Kidney (tissue), 14 donors: ENCODE results near the gene KCNH4. TPM values are rescaled to one million over a fixed set of nuclear protein-coding genes. Genes with fewer than 3 reads are reported as not detected.

Experiments
- DNase-seq, 5 donors: peaks; one replicate each; pipeline ENCODE4 v3.0.0-alpha.2; 2013 to 2020
- FAIRE-seq: peaks from 2 replicates; lab custom pipeline; 2012; peaks lifted over from hg19 to GRCh38; lab: Jason Lieb, UNC
- H3K27ac ChIP-seq, 2 donors: one replicate each; pipeline ENCODE4 v1.7.0; 2013; ENCODE audit warnings: low read depth in 2 of 2, low read length in 2 of 2, inconsistent platforms in 1 of 2
- H3K27me3 ChIP-seq: one replicate; pipeline ENCODE4 v1.7.1; 2013; ENCODE audit warnings: low read length, inconsistent platforms; ENCODE audit not compliant: control insufficient read depth, insufficient read depth
- H3K36me3 ChIP-seq, 3 donors: one replicate each; pipeline versions ENCODE4 v1.7.0 to v1.7.1; 2013; ENCODE audit warnings: low read length in 3 of 3, control low read depth in 1 of 3, inconsistent platforms in 1 of 3; ENCODE audit not compliant: insufficient read depth in 3 of 3, control insufficient read depth in 2 of 3
- H3K4me1 ChIP-seq, 3 donors: one replicate each; pipeline versions ENCODE4 v1.7.0 to v1.7.1; 2013; ENCODE audit warnings: low read length in 3 of 3, inconsistent platforms in 1 of 3, low read depth in 1 of 3; ENCODE audit not compliant: control insufficient read depth in 2 of 3, insufficient read depth in 2 of 3
- H3K4me3 ChIP-seq, 3 donors: one replicate each; pipeline versions ENCODE4 v1.7.0 to v1.8.1; 2013; ENCODE audit warnings: low read length in 3 of 3, control low read depth in 1 of 3, inconsistent platforms in 1 of 3
- H3K9ac ChIP-seq, 3 donors: one replicate each; pipeline versions ENCODE4 v1.7.0 to v1.7.1; 2013; ENCODE audit warnings: low read length in 3 of 3, control low read depth in 1 of 3, inconsistent platforms in 1 of 3
- H3K9me3 ChIP-seq, 3 donors: one replicate each; pipeline versions ENCODE4 v1.7.0 to v1.7.1; 2013; ENCODE audit warnings: low read length in 3 of 3, control low read depth in 1 of 3, inconsistent platforms in 1 of 3; ENCODE audit not compliant: control insufficient read depth in 2 of 3, insufficient read depth in 1 of 3
- CTCF ChIP-seq: IDR thresholded peaks from 3 replicates; pipeline ENCODE4 v1.5.1; 2012; ENCODE audit warnings: mild to moderate bottlenecking, moderate library complexity, borderline replicate concordance; ENCODE audit not compliant: insufficient read depth; ENCODE audit errors: extremely low read depth
- intact Hi-C: fragments of 100-400 bp; cut with DNase I; formaldehyde crosslinking; loops from one replicate; pipeline ENCODE4 v1.11.1; 2022
- polyA plus RNA-seq: library from polyadenylated mRNA; stranded (reverse); fragments of 350-450 nt; fragmentation: Illumina TruSeq; extraction: RNeasy Lipid Tissue Mini Kit (QIAGEN cat#74804); gene quantifications from one replicate; pipeline ENCODE4 v1.2.3, GENCODE V29; 2014; ENCODE audit warnings: low read depth, low replicate concordance; ENCODE audit not compliant: insufficient read depth
- total RNA-seq: library from RNA; stranded (reverse); fragmentation: NEBNext Ultra II Directional; extraction: Animal tissue kit (Norgen Biotek cat#: 25700); gene quantifications from one replicate; pipeline ENCODE4 v1.2.1, GENCODE V29; 2021
- donor health status: control.
- donor health status: control.
- donor health status: control.
- donor health status: control.
- donor health status: control.
- donor health status: DM: yes; HTN: yes; CAD: no.
- donor health status: Normal renal cell carcinoma (clear cell type).

KCNH4 gene
- total and polyA plus RNA-seq, 2 donors from 2014 or later = 0.35 TPM; not detected in 1

DNA sequence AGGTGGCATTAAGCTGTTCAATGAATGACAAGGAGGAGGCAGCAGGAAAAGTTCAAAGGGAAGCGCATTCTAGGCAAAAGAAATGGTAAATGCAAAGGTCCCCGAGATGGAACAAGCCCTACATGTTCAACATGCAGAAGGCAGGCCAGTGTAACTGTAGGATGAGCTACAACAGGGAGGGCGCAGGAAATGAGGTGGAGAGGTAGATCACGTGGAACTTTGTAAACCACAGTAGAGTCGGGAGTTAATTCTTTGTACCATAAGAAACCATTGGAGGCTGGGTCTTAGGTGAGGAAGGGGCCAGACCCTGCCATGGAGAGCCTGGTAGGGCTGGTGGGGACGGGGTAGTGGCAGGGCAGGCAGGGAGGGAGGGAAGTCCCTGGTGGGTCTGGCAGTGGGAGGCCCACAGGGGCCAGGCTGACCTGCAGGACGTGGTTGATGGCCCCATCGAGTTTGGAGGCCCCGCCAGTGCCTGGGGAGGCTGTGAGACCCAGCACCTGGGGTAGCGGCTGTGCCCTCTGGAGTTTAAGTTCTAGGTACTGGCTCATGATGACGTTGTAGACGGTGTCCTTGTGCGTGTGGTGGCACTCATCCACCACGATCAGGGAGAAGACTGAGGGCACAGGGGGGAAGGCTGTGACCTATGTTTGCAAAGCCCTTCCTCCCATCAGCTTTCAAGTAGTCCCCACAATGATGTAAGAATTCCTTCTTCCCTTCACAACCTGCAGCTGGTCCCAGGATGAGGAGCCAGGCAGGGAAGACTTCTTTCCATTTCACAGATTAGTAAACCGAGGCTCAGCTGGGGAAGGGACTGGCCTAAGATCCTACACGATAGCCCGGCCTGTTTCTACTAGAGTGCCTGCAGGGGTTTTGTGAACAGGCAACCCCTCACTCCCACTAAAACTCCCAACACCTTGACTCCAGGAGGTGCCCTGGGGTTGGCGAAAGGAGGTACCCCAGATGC is 70.4 kb downstream of the KCNH4 start:
- intact Hi-C loops = no loop called here
- no peak overlapping the region for H3K9ac ChIP-seq
- H3K27ac ChIP-seq = no peak overlapping the region
- no peaks in the 10 kb centered on the region for H3K9me3 ChIP-seq
- TF ChIP-seq CTCF = no peak
- no peak overlapping the region for H3K4me3 ChIP-seq
- DNase-seq (no peak), FAIRE-seq (no peak)
- H3K36me3 ChIP-seq = peaks cover 0 to 11% (median 2%) of the 10 kb centered on the region in 3 donors
- H3K27me3 ChIP-seq = no peaks in the 10 kb centered on the region
- H3K4me1 ChIP-seq = peaks cover 0 to 22% (median 13%) of the 10 kb centered on the region in 3 donors

- no peak for FAIRE-seq
- DNase-seq = peak in 1 of 5 donors; percentile 66
- peaks cover 0 to 19% (median 0%) of the 10 kb centered on the region in 3 donors for H3K36me3 ChIP-seq
- H3K9me3 ChIP-seq = no peaks in the 10 kb centered on the region
- H3K27ac ChIP-seq = no peak overlapping the region
- no peak overlapping the region for H3K9ac ChIP-seq
- peaks cover 0 to 22% (median 13%) of the 10 kb centered on the region in 3 donors for H3K4me1 ChIP-seq
- TF ChIP-seq CTCF = no peak
- no peaks in the 10 kb centered on the region for H3K27me3 ChIP-seq
- intact Hi-C loops = no loop called here
- H3K4me3 ChIP-seq = no peak overlapping the region
Observed at GRCh38 chr17:42109086-42109485, 71.9 kb downstream of the KCNH4 start.

GRCh38 chr17:42107597-42108576 is 73.1 kb downstream of the KCNH4 start:
- peaks cover 0 to 19% (median 2%) of the 10 kb centered on the region in 3 donors for H3K36me3 ChIP-seq
- no peak overlapping the region for H3K9ac ChIP-seq
- intact Hi-C loops = no loop called here
- no peak overlapping the region for H3K27ac ChIP-seq
- DNase-seq = peak; percentile 91 to 96 (median 93)
- no peaks in the 10 kb centered on the region for H3K9me3 ChIP-seq
- no peak for TF ChIP-seq CTCF
- no peak for FAIRE-seq
- H3K4me1 ChIP-seq = peaks cover 0 to 18% (median 10%) of the 10 kb centered on the region in 3 donors
- H3K27me3 ChIP-seq = no peaks in the 10 kb centered on the region
- no peak overlapping the region for H3K4me3 ChIP-seq
